ENCODE measurements around the gene CHD1L. TPM values are rescaled to one million over a fixed set of nuclear protein-coding genes. Genes with fewer than 3 reads are reported as not detected.

The CHD1L gene
- total RNA-seq, 1 donor from 2014 or later = 8.0 TPM

- intact Hi-C loops (cut with DNase I) = loop anchor here (1.0 to 5.0 kb wide), 4 partner anchors 31 to 369 kb away; partner anchors contain the start of gene CHD1L
Measured at GRCh38 chr1:147273409-147274336, 31.2 kb downstream of the CHD1L start.

GRCh38 chr1:147281950-147282349 lies 39.5 kb downstream of the CHD1L start:
- Histone ChIP-seq H3K27ac (no peak overlapping the region), H3K4me3 (no peak overlapping the region), H3K27me3 (no peaks in the 10 kb centered on the region), H3K36me3 (peaks cover 43 to 75% of the 10 kb centered on the region in 2 donors), H3K4me1 (no peaks in the 10 kb centered on the region), H3K9me3 (no peaks in the 10 kb centered on the region)
- DNase-seq (ENCODE audit: low spot score in 2 of 2) = no peak
- intact Hi-C loops (cut with DNase I) = no loop called here
- TF ChIP-seq CTCF (IDR thresholded peaks at IDR 0.05) = no peak

More at GRCh38 chr1:147273409-147274336, 31.2 kb downstream of the CHD1L start:
- no peak for DNase-seq (ENCODE audit: low spot score in 2 of 2)
- Histone ChIP-seq H3K27me3 (no peaks in the 10 kb centered on the region), H3K9me3 (no peaks in the 10 kb centered on the region), H3K4me1 (peaks cover 4 to 11% of the 10 kb centered on the region in 2 donors), H3K36me3 (peaks cover 33 to 66% of the 10 kb centered on the region in 2 donors), H3K27ac (peak overlapping the region; percentile 23 to 50), H3K4me3 (peak overlapping the region in 1 of 2 donors; percentile 20)
- TF ChIP-seq CTCF (IDR thresholded peaks at IDR 0.05) = peak; percentile 33 to 56 (median 42)

- Histone ChIP-seq H3K4me3 (no peak overlapping the region), H3K27me3 (no peaks in the 10 kb centered on the region), H3K4me1 (no peaks in the 10 kb centered on the region), H3K27ac (no peak overlapping the region), H3K36me3 (peaks cover 39 to 76% of the 10 kb centered on the region in 2 donors), H3K9me3 (no peaks in the 10 kb centered on the region)
- intact Hi-C loops (cut with DNase I) = no loop called here
- no peak for TF ChIP-seq CTCF (IDR thresholded peaks at IDR 0.05)
- no peak for DNase-seq (ENCODE audit: low spot score in 2 of 2)
Measured at GRCh38 chr1:147283011-147283410, 40.5 kb downstream of the CHD1L start.

- TF ChIP-seq CTCF (IDR thresholded peaks at IDR 0.05) = no peak
- DNase-seq (ENCODE audit: low spot score in 2 of 2) = no peak
- H3K27ac ChIP-seq = no peak overlapping the region
- H3K27me3 ChIP-seq = no peaks in the 10 kb centered on the region
- H3K4me3 ChIP-seq = no peak overlapping the region
- intact Hi-C loops (cut with DNase I) = no loop called here
- H3K9me3 ChIP-seq = no peaks in the 10 kb centered on the region
- no peaks in the 10 kb centered on the region for H3K4me1 ChIP-seq
- peaks cover 50 to 86% of the 10 kb centered on the region in 2 donors for H3K36me3 ChIP-seq
Measured at GRCh38 chr1:147287133-147287865, 44.8 kb downstream of the CHD1L start.

GRCh38 chr1:147292012-147292411 lies 49.5 kb downstream of the CHD1L start:
- no peak for DNase-seq (ENCODE audit: low spot score in 2 of 2)
- Histone ChIP-seq H3K9me3 (no peaks in the 10 kb centered on the region), H3K27ac (peak overlapping the region; percentile 54 to 76), H3K4me1 (peaks cover 0 to 2% of the 10 kb centered on the region in 2 donors), H3K4me3 (no peak overlapping the region), H3K27me3 (no peaks in the 10 kb centered on the region), H3K36me3 (peaks cover 59 to 92% of the 10 kb centered on the region in 2 donors)
- no peak for TF ChIP-seq CTCF (IDR thresholded peaks at IDR 0.05)
- intact Hi-C loops (cut with DNase I) = loop anchor here (5.0 kb wide), 1 partner anchor 250 kb away; the partner anchor contains the start of gene BCL9
